A673 (cell line): ENCODE data around the gene TLR9. TPM values are rescaled to one million over a fixed set of nuclear protein-coding genes. Genes with fewer than 3 reads are reported as not detected.

Experiments
- BruUV-seq: library from RNA; stranded (reverse); fragments of 400-500 nt; replicated peaks from 2 replicates; lab custom pipeline; 2021; lab: Mats Ljungman, UMichigan
- CTCF ChIA-PET: fragments of 300-600 bp; sonication (Branson Sonifier 250); formaldehyde crosslinking; loops from one replicate; lab custom pipeline; 2022; ENCODE audit warnings: antibody characterized with exemption; lab: Charles Lee
- POLR2A ChIA-PET: fragments of 300-600 bp; sonication (Branson Sonifier 250); formaldehyde crosslinking; loops from one replicate; lab custom pipeline; 2022; ENCODE audit warnings: antibody characterized with exemption; ENCODE audit not compliant: low non-redundant PET; lab: Charles Lee
- DNase-seq: peaks from one replicate; pipeline ENCODE4 v3.0.0-alpha.2; 2015; ENCODE audit warnings: low spot score
- H3K27ac ChIP-seq: fragments of 200-600 bp; sonication (generic); 2 replicates; pipeline ENCODE4 v1.5.1; 2016; ENCODE audit warnings: mixed run types, low read depth, mild to moderate bottlenecking, mixed read lengths, antibody characterized with exemption, low read length; ENCODE audit not compliant: poor library complexity, severe bottlenecking
- H3K27me3 ChIP-seq: fragments of 200-600 bp; sonication (generic); replicated peaks from 2 replicates; pipeline ENCODE4 v1.6.1; 2017; ENCODE audit warnings: mixed run types, low read depth, mild to moderate bottlenecking, mixed read lengths, antibody characterized with exemption, low read length; ENCODE audit not compliant: insufficient read depth, poor library complexity
- H3K36me3 ChIP-seq: fragments of 200-600 bp; sonication (generic); 2 replicates; pipeline ENCODE4 v1.6.1; 2016; ENCODE audit warnings: mixed run types, mild to moderate bottlenecking, mixed read lengths, antibody characterized with exemption, low read length; ENCODE audit not compliant: insufficient read depth, poor library complexity, severe bottlenecking
- H3K4me1 ChIP-seq: fragments of 200-600 bp; sonication (generic); 2 replicates; pipeline ENCODE4 v1.6.1; 2017; ENCODE audit warnings: mixed run types, mild to moderate bottlenecking, mixed read lengths, antibody characterized with exemption, low read length; ENCODE audit not compliant: insufficient read depth, poor library complexity, severe bottlenecking
- H3K4me3 ChIP-seq: fragments of 200-600 bp; sonication (generic); 2 replicates; pipeline ENCODE4 v1.5.1; 2016; ENCODE audit warnings: low read depth, mixed run types, mild to moderate bottlenecking, mixed read lengths, low read length; ENCODE audit not compliant: poor library complexity, severe bottlenecking
- H3K9me3 ChIP-seq: fragments of 200-600 bp; sonication (generic); 2 replicates; pipeline ENCODE4 v1.6.1; 2016; ENCODE audit warnings: mixed run types, low read depth, mild to moderate bottlenecking, mixed read lengths, antibody characterized with exemption, low read length; ENCODE audit not compliant: poor library complexity, severe bottlenecking
- EZH2 ChIP-seq: fragments of 200-600 bp; sonication (generic); IDR thresholded peaks from 2 replicates; pipeline ENCODE4 v1.6.1; 2017; ENCODE audit warnings: borderline replicate concordance, low read depth, mild to moderate bottlenecking, mixed read lengths, antibody characterized with exemption, low read length; ENCODE audit not compliant: poor library complexity, severe bottlenecking
- intact Hi-C: fragments of 100-400 bp; cut with micrococcal nuclease; formaldehyde crosslinking; loops from one replicate; pipeline ENCODE4 v1.10.0; 2022; ENCODE audit not compliant: unreplicated experiment
- total RNA-seq: library from RNA; stranded (reverse); gene quantifications from 2 replicates; pipeline ENCODE4 v1.2.3, GENCODE V29; 2021
- TF ChIP-seq, protein P1 (sequence below): fragments of 300-800, 200-600 bp; sonication (generic); conservative IDR thresholded peaks from 2 replicates; pipeline ENCODE4 v1.5.1; 2017; ENCODE audit warnings: low read depth, mild to moderate bottlenecking, antibody characterized with exemption, low read length, moderate library complexity, mixed read lengths

TLR9 gene
- total RNA-seq, 1 experiment from 2014 or later, result not detected

DNA sequence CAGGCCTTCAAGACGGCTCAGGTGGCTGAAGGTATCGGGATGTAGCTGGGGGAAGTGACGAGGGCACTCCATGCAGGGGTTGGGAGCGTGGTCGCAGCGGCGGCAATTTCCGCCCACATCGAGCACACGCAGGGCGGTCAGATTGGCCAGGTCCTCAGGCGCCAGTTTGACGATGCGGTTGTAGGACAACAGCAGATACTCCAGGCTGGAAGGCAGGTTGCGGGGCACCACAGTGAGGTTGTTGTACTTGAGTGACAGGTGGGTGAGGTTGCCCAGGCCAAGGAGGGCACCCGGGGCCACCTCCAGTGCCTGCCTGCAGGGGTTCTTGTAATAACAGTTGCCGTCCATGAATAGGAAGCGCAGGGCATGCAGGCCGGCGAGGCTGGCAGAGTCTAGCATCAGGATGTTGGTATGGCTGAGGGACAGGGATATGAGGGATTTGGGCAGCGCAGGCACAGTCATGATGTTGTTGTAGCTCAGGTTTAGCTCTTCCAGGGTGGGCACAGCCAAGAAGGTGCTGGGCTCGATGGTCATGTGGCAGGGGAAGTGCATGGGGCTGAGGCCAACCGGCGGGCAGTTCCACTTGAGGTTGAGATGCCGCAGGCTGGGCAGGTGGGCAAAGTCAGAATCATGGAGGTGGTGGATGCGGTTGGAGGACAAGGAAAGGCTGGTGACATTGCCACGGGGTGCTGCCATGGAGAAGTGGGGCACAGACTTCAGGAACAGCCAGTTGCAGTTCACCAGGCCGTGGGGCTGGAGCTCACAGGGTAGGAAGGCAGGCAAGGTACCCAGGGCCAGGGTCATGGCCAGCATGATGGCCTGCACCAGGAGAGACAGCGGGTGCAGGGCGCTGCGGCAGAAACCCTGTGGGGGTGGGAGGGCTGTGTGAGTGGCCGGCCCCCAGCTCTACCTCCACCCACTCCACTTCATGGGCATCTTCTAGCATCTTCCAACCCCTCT is 1.7 kb downstream of the TLR9 start:
- Histone ChIP-seq H3K9me3 (no peaks in the 10 kb centered on the region), H3K27me3 (no peaks in the 10 kb centered on the region), H3K36me3 (no peaks in the 10 kb centered on the region), H3K27ac (no peak overlapping the region), H3K4me3 (no peak overlapping the region), H3K4me1 (no peaks in the 10 kb centered on the region)
- no TSS peak for BruUV-seq
- no peak for DNase-seq
- intact Hi-C loops, result loop anchor here (5.0 kb wide), 1 partner anchor 224 kb away; the partner anchor contains the start of gene SEMA3G
- CTCF ChIA-PET, result no interaction called here
- TF ChIP-seq EZH2, result no peak
- TF ChIP-seq, protein P1, sequence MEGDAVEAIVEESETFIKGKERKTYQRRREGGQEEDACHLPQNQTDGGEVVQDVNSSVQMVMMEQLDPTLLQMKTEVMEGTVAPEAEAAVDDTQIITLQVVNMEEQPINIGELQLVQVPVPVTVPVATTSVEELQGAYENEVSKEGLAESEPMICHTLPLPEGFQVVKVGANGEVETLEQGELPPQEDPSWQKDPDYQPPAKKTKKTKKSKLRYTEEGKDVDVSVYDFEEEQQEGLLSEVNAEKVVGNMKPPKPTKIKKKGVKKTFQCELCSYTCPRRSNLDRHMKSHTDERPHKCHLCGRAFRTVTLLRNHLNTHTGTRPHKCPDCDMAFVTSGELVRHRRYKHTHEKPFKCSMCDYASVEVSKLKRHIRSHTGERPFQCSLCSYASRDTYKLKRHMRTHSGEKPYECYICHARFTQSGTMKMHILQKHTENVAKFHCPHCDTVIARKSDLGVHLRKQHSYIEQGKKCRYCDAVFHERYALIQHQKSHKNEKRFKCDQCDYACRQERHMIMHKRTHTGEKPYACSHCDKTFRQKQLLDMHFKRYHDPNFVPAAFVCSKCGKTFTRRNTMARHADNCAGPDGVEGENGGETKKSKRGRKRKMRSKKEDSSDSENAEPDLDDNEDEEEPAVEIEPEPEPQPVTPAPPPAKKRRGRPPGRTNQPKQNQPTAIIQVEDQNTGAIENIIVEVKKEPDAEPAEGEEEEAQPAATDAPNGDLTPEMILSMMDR, result no peak
- POLR2A ChIA-PET, result no interaction called here

DNA sequence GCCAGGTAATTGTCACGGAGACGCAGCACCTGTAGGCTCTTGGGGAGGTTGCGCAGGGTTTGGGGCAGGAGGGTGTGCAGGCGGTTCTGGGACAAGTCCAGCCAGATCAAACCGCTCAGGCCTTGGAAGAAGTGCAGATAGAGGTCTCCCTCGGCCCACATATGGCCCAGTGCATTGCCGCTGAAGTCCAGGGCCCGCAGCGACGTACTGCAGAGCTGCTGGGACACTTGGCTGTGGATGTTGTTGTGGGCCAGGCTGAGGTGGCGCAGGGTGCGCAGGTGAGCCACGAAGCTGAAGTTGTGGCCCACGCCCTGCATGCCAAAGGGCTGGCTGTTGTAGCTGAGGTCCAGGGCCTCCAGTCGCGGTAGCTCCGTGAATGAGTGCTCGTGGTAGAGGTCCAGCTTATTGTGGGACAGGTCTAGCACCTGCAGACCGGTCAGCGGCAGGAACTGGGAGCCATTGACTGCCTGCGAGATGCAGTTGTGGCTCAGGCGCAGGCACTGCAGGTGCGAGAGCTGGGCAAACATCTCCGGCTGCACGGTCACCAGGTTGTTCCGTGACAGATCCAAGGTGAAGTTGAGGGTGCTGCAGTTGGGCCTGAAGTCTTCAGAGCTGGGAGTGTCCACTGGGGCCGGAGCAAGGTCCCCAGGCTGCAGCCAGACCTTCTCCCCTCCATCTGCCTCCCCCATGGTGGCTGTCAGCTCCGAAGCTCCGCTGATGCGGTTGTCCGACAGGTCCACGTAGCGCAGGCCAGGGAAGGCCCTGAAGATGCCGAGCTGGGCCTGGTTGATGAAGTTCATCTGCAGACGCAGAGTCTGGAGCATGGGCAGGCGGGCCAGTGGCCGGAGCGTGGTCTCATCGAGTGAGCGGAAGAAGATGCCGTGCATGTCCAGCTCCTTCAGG is 2.9 kb downstream of the TLR9 start:
- intact Hi-C loops, result loop anchor here (5.0 kb wide), 1 partner anchor 225 kb away; the partner anchor contains the start of gene SEMA3G
- Histone ChIP-seq H3K9me3 (no peaks in the 10 kb centered on the region), H3K27ac (no peak overlapping the region), H3K4me1 (no peaks in the 10 kb centered on the region), H3K36me3 (no peaks in the 10 kb centered on the region), H3K4me3 (no peak overlapping the region), H3K27me3 (no peaks in the 10 kb centered on the region)
- ChIA-PET POLR2A (no interaction called here), CTCF (no interaction called here)
- TF ChIP-seq EZH2, result no peak
- TF ChIP-seq, protein P1, result no peak
- DNase-seq, result no peak
- no TSS peak for BruUV-seq
